Thyroid gland (tissue), 4 donors: ENCODE measurements around the gene ACKR3. TPM values are rescaled to one million over a fixed set of nuclear protein-coding genes. Genes with fewer than 3 reads are reported as not detected.

Experiments used
- DNase-seq, 2 donors: peaks; one replicate each; pipeline ENCODE4 v3.0.0-alpha.2; 2019
- H3K27ac ChIP-seq, 3 donors: fragments of 200-600 bp; sonication (generic); 1 replicate in 2 of 3; 2 replicates in 1 of 3; pipeline ENCODE4 v1.5.1; 2016 to 2019; ENCODE audit warnings: mild to moderate bottlenecking in 1 of 3, moderate library complexity in 1 of 3
- H3K27me3 ChIP-seq: fragments of 200-600 bp; sonication (generic); one replicate; pipeline ENCODE4 v1.5.1; 2019
- H3K36me3 ChIP-seq, 2 donors: fragments of 200-600 bp; sonication (generic); one replicate each; pipeline ENCODE4 v1.5.1; 2016 to 2019
- H3K4me1 ChIP-seq, 2 donors: fragments of 200-600 bp; sonication (generic); one replicate each; pipeline ENCODE4 v1.5.1; 2017 to 2019
- H3K4me3 ChIP-seq, 3 donors: fragments of 200-600 bp; sonication (generic); replicated peaks in 1 of 3; 1 replicate in 2 of 3; 2 replicates in 1 of 3; pipeline ENCODE4 v1.5.1; 2016; ENCODE audit warnings: mild to moderate bottlenecking in 1 of 3
- H3K9me3 ChIP-seq: fragments of 200-600 bp; sonication (generic); one replicate; pipeline ENCODE4 v1.5.1; 2017
- POLR2A ChIP-seq, 2 donors: fragments of 450-650 bp; IDR thresholded peaks; one replicate each; pipeline ENCODE4 v1.6.1; 2017; ENCODE audit warnings: antibody characterized with exemption in 2 of 2, mild to moderate bottlenecking in 2 of 2, moderate library complexity in 1 of 2
- WGBS, 2 donors: methylation state at CpG; one replicate each; pipeline ENCODE4 v1.1.5; 2017; 5-methylcytosine and 5-hydroxymethylcytosine counted together
- intact Hi-C: fragments of 100-400 bp; cut with DNase I; formaldehyde crosslinking; loops from one replicate; pipeline ENCODE4 v1.15.1; 2023
- total RNA-seq, 4 donors: library from RNA; depleted of rRNA; stranded (reverse); fragments of >200 nt; gene quantifications; one replicate each; pipeline ENCODE4 v1.2.3, GENCODE V29; 2016
- TF ChIP-seq, protein P1 (sequence below), 6 experiments: fragments of 200-600 bp in 3 of 6; fragments of 450-650 bp in 3 of 6; sonication (generic) in 3 of 6; IDR thresholded peaks; one replicate each; pipeline ENCODE4 v1.5.1; 2016 to 2019; ENCODE audit warnings: antibody characterized with exemption in 6 of 6, mild to moderate bottlenecking in 2 of 6, inconsistent platforms in 1 of 6, moderate library complexity in 1 of 6

ACKR3 gene
- total RNA-seq, 4 donors from 2014 or later = 32.2 to 68.5 (median 54.8) TPM

DNA sequence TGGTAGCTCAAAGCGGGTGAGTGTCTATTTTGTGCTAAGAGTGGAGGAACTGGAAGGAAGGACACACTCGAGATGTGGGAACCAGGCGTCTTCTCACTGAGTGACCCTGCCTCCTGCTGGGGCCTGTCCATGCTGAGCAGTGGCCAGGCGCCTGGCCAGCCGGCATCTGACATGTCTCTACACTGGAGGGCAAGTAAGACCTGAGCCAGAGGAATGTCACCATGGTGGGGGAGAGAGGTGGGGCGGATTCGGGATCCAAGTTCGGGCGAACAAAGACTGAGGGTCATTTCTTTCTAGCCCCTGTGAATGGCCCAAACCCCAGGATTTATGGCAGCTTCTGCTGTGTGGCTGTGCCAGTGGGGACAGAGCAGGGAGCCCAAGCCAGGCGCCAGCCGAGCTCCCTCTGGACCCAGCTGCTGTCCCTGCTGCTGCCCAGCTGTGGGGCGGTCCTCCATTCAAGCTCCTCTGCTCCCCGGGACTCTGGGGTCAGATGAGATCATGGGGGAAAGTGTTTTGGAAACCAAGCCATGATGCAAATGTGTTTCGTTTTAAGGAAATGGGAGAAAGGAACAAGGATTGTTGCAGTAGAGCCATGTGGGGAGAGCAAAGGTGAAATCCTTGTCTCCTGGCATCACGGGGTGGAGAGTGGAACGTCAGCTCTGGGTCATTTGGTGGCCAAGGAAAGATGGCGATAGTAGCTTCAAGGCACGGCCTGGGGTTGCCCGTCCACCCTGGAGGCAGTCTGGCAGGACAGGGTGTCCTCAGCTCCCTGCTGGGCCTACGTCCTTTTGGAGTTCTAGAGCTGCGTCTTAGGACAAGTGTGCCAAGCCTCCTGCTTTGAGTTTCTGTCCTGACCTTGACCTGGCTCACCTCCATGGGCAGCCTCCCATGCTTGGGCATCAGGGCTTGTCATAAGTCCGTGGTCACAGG is 8.1 kb downstream of the ACKR3 start:
- Histone ChIP-seq H3K4me1 (peaks cover 48 to 67% of the 10 kb centered on the region in 2 donors), H3K27me3 (no peaks in the 10 kb centered on the region), H3K9me3 (no peaks in the 10 kb centered on the region), H3K36me3 (peaks cover 19 to 20% of the 10 kb centered on the region in 2 donors), H3K4me3 (no peak overlapping the region), H3K27ac (peak overlapping the region; percentile 54 to 74 (median 64))
- 86 to 92% methylated on average over 19 to 22 of the region's 22 CpGs for WGBS, 2 donors
- peak; percentile 32 to 51 for DNase-seq
- TF ChIP-seq, protein P1, sequence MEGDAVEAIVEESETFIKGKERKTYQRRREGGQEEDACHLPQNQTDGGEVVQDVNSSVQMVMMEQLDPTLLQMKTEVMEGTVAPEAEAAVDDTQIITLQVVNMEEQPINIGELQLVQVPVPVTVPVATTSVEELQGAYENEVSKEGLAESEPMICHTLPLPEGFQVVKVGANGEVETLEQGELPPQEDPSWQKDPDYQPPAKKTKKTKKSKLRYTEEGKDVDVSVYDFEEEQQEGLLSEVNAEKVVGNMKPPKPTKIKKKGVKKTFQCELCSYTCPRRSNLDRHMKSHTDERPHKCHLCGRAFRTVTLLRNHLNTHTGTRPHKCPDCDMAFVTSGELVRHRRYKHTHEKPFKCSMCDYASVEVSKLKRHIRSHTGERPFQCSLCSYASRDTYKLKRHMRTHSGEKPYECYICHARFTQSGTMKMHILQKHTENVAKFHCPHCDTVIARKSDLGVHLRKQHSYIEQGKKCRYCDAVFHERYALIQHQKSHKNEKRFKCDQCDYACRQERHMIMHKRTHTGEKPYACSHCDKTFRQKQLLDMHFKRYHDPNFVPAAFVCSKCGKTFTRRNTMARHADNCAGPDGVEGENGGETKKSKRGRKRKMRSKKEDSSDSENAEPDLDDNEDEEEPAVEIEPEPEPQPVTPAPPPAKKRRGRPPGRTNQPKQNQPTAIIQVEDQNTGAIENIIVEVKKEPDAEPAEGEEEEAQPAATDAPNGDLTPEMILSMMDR (IDR thresholded peaks at IDR 0.05) = no peak
- no peak for TF ChIP-seq POLR2A (IDR thresholded peaks at IDR 0.05)
- intact Hi-C loops = loop anchor here (10.0 kb wide), 2 partner anchors 87 to 167 kb away; no protein-coding TSS in a partner anchor

DNA sequence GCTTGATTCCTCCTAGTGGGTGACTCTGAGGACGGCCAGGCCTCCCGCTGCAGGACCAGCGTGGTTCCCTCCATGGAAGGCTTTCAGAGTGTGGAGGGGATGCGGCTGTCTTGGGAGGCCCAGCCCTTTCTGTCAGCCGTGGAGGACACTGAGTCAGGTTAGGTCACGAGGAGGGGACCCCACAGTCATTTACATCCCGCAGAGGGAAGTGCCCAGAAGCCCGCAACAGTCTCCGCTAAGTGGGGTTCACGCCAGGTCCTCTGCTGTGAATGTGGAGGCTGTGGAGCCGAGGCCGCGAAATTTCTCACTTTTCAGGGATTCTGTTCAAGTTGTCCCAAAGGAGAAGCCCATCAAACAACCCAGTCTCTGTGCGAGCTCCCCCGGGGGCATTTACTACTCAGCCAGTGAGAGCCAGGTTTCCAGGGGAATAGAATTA is 8.8 kb downstream of the ACKR3 start:
- Histone ChIP-seq H3K36me3 (peaks cover 24 to 26% of the 10 kb centered on the region in 2 donors), H3K27ac (peak overlapping the region; percentile 64 to 74 (median 74)), H3K4me3 (no peak overlapping the region), H3K27me3 (no peaks in the 10 kb centered on the region), H3K9me3 (no peaks in the 10 kb centered on the region), H3K4me1 (peaks cover 42 to 60% of the 10 kb centered on the region in 2 donors)
- intact Hi-C loops = loop anchor here (10.0 kb wide), 2 partner anchors 86 to 166 kb away; no protein-coding TSS in a partner anchor
- DNase-seq = no peak
- TF ChIP-seq POLR2A (IDR thresholded peaks at IDR 0.05) = no peak
- TF ChIP-seq, protein P1 (IDR thresholded peaks at IDR 0.05) = no peak
- 90 to 97% methylated on average over 13 to 15 of the region's 15 CpGs for WGBS, 2 donors

DNA sequence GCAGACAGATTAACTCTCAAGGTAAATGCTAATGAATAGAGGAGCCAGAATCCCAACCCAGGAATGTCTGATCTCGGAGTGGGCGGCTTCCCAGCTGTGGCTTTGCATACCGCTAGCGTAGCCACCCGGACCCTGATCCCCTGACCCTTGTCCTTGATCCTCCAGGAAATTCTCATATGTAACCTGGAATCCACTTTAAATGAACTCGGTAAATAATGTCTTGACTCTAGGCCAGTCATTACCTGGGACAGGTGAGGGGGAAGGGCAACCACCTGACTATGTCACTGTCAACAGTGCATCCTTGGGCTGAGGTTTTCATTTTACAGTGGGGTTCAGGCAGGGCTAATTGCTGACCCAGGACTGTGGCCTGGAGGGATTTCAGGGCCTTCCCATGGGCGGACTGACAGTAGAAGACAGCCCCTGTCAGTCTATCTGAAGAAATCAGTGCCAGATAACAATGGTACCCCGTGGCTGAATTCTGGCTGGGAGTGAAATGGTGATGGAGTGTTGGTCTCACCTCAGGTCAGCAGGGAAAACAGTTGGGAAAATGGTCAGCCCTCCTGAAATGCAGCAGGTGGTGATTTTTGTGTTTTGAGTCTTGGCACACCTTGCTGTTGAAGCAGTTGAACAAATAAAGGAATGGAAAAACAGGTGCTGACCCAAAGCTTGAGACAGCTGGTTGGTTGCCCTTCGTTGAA is 9.6 kb downstream of the ACKR3 start:
- Histone ChIP-seq H3K4me3 (no peak overlapping the region), H3K36me3 (peaks cover 24 to 26% of the 10 kb centered on the region in 2 donors), H3K27me3 (no peaks in the 10 kb centered on the region), H3K27ac (peak overlapping the region; percentile 64 to 74 (median 74)), H3K4me1 (peaks cover 40 to 53% of the 10 kb centered on the region in 2 donors), H3K9me3 (no peaks in the 10 kb centered on the region)
- TF ChIP-seq POLR2A (IDR thresholded peaks at IDR 0.05) = no peak
- TF ChIP-seq, protein P1 (IDR thresholded peaks at IDR 0.05) = no peak
- DNase-seq = peak in 1 of 2 donors; percentile 23
- intact Hi-C loops = loop anchor here (10.0 kb wide), 2 partner anchors 86 to 166 kb away; no protein-coding TSS in a partner anchor
- WGBS, 2 donors = 79 to 83% methylated on average over 9 of the region's 9 CpGs

DNA sequence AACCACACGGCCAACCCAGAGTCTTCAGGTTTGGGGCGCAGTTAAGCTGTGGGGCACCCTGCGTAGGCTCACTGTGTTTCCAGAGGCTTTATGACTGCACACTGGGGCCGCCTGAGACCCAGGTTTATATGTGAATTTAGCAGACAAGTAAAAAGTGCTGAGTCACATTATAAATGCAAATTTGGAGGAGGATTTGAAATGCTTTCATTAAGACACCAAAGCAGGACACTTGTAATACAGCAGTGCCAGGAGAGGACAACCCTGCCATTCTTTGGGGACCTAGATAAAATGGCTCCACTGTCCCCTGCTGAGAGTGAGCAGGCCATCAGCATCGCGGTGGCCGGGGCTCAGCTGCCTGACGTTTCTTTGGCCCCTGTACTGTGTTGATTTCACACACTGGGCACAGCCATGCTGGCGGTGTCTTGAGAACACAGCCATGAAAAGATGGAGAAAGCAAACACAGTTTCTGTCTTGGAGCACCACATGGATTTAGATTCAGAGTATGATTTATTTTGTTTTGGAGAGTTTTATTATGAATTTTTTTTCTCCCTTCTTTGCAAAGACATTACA is 10.2 kb downstream of the ACKR3 start:
- Histone ChIP-seq H3K4me1 (peaks cover 34 to 46% of the 10 kb centered on the region in 2 donors), H3K36me3 (peaks cover 24 to 26% of the 10 kb centered on the region in 2 donors), H3K27ac (peak overlapping the region; percentile 64 to 74 (median 74)), H3K4me3 (no peak overlapping the region), H3K9me3 (no peaks in the 10 kb centered on the region), H3K27me3 (no peaks in the 10 kb centered on the region)
- TF ChIP-seq, protein P1 (IDR thresholded peaks at IDR 0.05) = no peak
- no peak for TF ChIP-seq POLR2A (IDR thresholded peaks at IDR 0.05)
- WGBS, 2 donors = 75 to 76% methylated on average over 9 of the region's 9 CpGs
- peak in 1 of 2 donors; percentile 23 for DNase-seq
- intact Hi-C loops = loop anchor here (10.0 kb wide), 2 partner anchors 85 to 165 kb away; no protein-coding TSS in a partner anchor
